Endothelial cell of umbilical vein (primary cell): Measurements from ENCODE around the gene ASB2. TPM values are rescaled to one million over a fixed set of nuclear protein-coding genes. Genes with fewer than 3 reads are reported as not detected.

Experiments used
- BruUV-seq: library from RNA; stranded (reverse); fragments of 400-500 nt; replicated peaks from 2 replicates; lab custom pipeline; 2021; lab: Mats Ljungman, UMichigan
- CTCF ChIA-PET: fragments of 300-600, 350-600 bp; sonication (Branson Sonifier 250); formaldehyde crosslinking; loops from one replicate; lab custom pipeline; 2021; ENCODE audit warnings: antibody characterized with exemption, inconsistent platforms; lab: Charles Lee
- POLR2A ChIA-PET: fragments of 300-600, 350-600 bp; sonication (Branson Sonifier 250); formaldehyde crosslinking; loops from one replicate; lab custom pipeline; 2021; ENCODE audit warnings: antibody characterized with exemption, inconsistent platforms; lab: Charles Lee
- DNase-seq: peaks from one replicate; pipeline ENCODE4 v3.0.0-alpha.2; 2011; ENCODE audit warnings: low read depth, low spot score
- FAIRE-seq: peaks from 2 replicates; lab custom pipeline; 2011; peaks lifted over from hg19 to GRCh38; lab: Jason Lieb, UNC
- H2AFZ ChIP-seq: 2 replicates; pipeline ENCODE4 v1.6.0; 2012; ENCODE audit warnings: low read depth, low read length, control low read depth, inconsistent platforms
- H3K27ac ChIP-seq: 2 replicates; pipeline ENCODE4 v1.5.1; 2011; ENCODE audit warnings: low read depth, mild to moderate bottlenecking, control low read depth, low read length, moderate library complexity; ENCODE audit not compliant: insufficient read depth
- H3K27me3 ChIP-seq, 2 experiments: 2 replicates each; pipeline versions ENCODE4 v1.6.0 to v1.6.1; 2011; ENCODE audit warnings: low read length in 2 of 2, mixed read lengths in 1 of 2; ENCODE audit not compliant: control insufficient read depth in 2 of 2, insufficient read depth in 2 of 2
- H3K36me3 ChIP-seq, 2 experiments: 2 replicates in 1 of 2; 3 replicates in 1 of 2; pipeline ENCODE4 v1.5.1; 2011; ENCODE audit warnings: low read length in 2 of 2, mild to moderate bottlenecking in 1 of 2, moderate library complexity in 1 of 2; ENCODE audit not compliant: control insufficient read depth in 2 of 2, insufficient read depth in 2 of 2; ENCODE audit errors: extremely low read depth in 1 of 2
- H3K4me1 ChIP-seq: 3 replicates; pipeline ENCODE4 v1.5.1; 2011; ENCODE audit warnings: mild to moderate bottlenecking, low read length; ENCODE audit not compliant: control insufficient read depth, insufficient read depth; ENCODE audit errors: extremely low read depth
- H3K4me2 ChIP-seq: 2 replicates; pipeline ENCODE4 v1.6.1; 2011; ENCODE audit warnings: low read length, control low read depth, mixed read lengths; ENCODE audit not compliant: insufficient read depth
- H3K4me3 ChIP-seq, 3 experiments: fragments of 200-600 bp in 1 of 3; sonication (generic), shearing (Covaris generic) in 1 of 3; replicated peaks in 1 of 3; 2 replicates each; pipeline ENCODE4 v1.5.1; 2011 to 2016; ENCODE audit warnings: control low read depth in 3 of 3, low read length in 3 of 3, mild to moderate bottlenecking in 2 of 3, inconsistent platforms in 1 of 3, low read depth in 1 of 3, moderate library complexity in 1 of 3; ENCODE audit not compliant: insufficient read depth in 1 of 3
- H3K79me2 ChIP-seq: 2 replicates; pipeline ENCODE4 v1.6.0; 2012; ENCODE audit warnings: low read length, inconsistent platforms; ENCODE audit not compliant: control insufficient read depth, insufficient read depth
- H3K9ac ChIP-seq: replicated peaks from 2 replicates; pipeline ENCODE3; 2011; ENCODE audit warnings: low read length, control low read depth; ENCODE audit not compliant: insufficient read depth; ENCODE audit errors: extremely low read depth
- H3K9me1 ChIP-seq: replicated peaks from 3 replicates; pipeline ENCODE4 v1.6.0; 2011; ENCODE audit warnings: mild to moderate bottlenecking, low read length; ENCODE audit not compliant: control insufficient read depth, insufficient read depth; ENCODE audit errors: extremely low read depth
- H3K9me3 ChIP-seq: replicated peaks from 2 replicates; pipeline ENCODE4 v1.5.1; 2012; ENCODE audit warnings: low read length, inconsistent platforms; ENCODE audit not compliant: control insufficient read depth, insufficient read depth
- H4K20me1 ChIP-seq: replicated peaks from 2 replicates; pipeline ENCODE3; 2011; ENCODE audit warnings: mild to moderate bottlenecking, low read length; ENCODE audit not compliant: control insufficient read depth, insufficient read depth; ENCODE audit errors: extremely low read depth
- CTCF ChIP-seq, 2 donors: IDR thresholded peaks; 1 replicate in 1 of 2; 2 replicates in 1 of 2; pipeline ENCODE4 v1.5.1; 2011; ENCODE audit warnings: low read length in 2 of 2, mild to moderate bottlenecking in 2 of 2, moderate library complexity in 2 of 2, control low read depth in 1 of 2, inconsistent platforms in 1 of 2, low read depth in 1 of 2; ENCODE audit not compliant: insufficient read depth in 1 of 2; ENCODE audit errors: extremely low read depth in 1 of 2
- EZH2 ChIP-seq: IDR thresholded peaks from 2 replicates; pipeline ENCODE4 v1.6.1; 2012; ENCODE audit warnings: borderline replicate concordance, low read depth, mild to moderate bottlenecking, moderate library complexity, low read length, inconsistent platforms; ENCODE audit not compliant: severe bottlenecking
- FOS ChIP-seq: IDR thresholded peaks from 2 replicates; pipeline ENCODE4 v1.6.1; 2011; ENCODE audit warnings: mild to moderate bottlenecking, low read length, moderate library complexity, borderline replicate concordance; ENCODE audit not compliant: insufficient read depth
- GATA2 ChIP-seq: IDR thresholded peaks from 2 replicates; pipeline ENCODE4 v1.7.0; 2011; ENCODE audit warnings: low read depth, mild to moderate bottlenecking, moderate library complexity, mixed read lengths, low read length; ENCODE audit not compliant: insufficient read length, insufficient read depth
- JUN ChIP-seq: IDR thresholded peaks from 2 replicates; pipeline ENCODE4 v1.6.1; 2011; ENCODE audit warnings: borderline replicate concordance, low read depth; ENCODE audit not compliant: insufficient read length, insufficient read depth
- MAX ChIP-seq: IDR thresholded peaks from 2 replicates; pipeline ENCODE4 v1.6.1; 2011; ENCODE audit not compliant: insufficient read depth, insufficient read length
- MYC ChIP-seq: IDR thresholded peaks from one replicate; pipeline ENCODE4 v1.6.1; 2011; ENCODE audit warnings: mild to moderate bottlenecking, low read depth, low read length
- POLR2A ChIP-seq: IDR thresholded peaks from 2 replicates; pipeline ENCODE4 v1.6.1; 2012; ENCODE audit warnings: low read depth, mild to moderate bottlenecking, control low read depth, low read length
- POLR2AphosphoS5 ChIP-seq: IDR thresholded peaks from 2 replicates; pipeline ENCODE4 v1.6.1; 2012; ENCODE audit warnings: low read depth, mild to moderate bottlenecking, control low read depth, low read length, moderate library complexity; ENCODE audit not compliant: insufficient read depth
- dilution Hi-C: fragments of 300-500 bp; cut with MboI; formaldehyde crosslinking; loops from one replicate; pipeline ENCODE4 v1.15.0; 2019; ENCODE audit warnings: low sequenced_read_pairs; ENCODE audit not compliant: extremely low pct_ligation_motif_present
- intact Hi-C: fragments of 100-400 bp; cut with micrococcal nuclease; formaldehyde crosslinking; loops from one replicate; pipeline ENCODE4 v1.10.0; 2022
- polyA plus RNA-seq, 4 experiments: library from polyadenylated mRNA; depleted of rRNA in 3 of 4; stranded (reverse) in 3 of 4; unstranded in 1 of 4; fragments of >200 nt; gene quantifications; 2 replicates each; pipeline versions ENCODE4 v1.2.1 to v1.2.3, GENCODE V29; 2011 to 2012; ENCODE audit warnings: missing spikeins in 1 of 4
- total RNA-seq: library from RNA; stranded (reverse); gene quantifications from 2 replicates; pipeline ENCODE4 v1.2.3, GENCODE V29; 2021

Gene ASB2
- total and polyA plus RNA-seq, 2 donors (not counting 3 experiments of a cell fraction or from before 2014, with no cell fraction given) = not detected

GRCh38 chr14:93903342-93904184 lies 72.8 kb downstream of the ASB2 start:
- TF ChIP-seq MYC (no peak), CTCF (IDR thresholded peaks at IDR 0.05; ENCODE audit: extremely low read depth in 1 of 2, insufficient read depth in 1 of 2, low read depth in 1 of 2, low read length in 2 of 2) (no peak), MAX (no peak), FOS (no peak), POLR2AphosphoS5 (no peak), JUN (no peak), EZH2 (no peak), POLR2A (no peak), GATA2 (no peak)
- Histone ChIP-seq H4K20me1 (no peaks in the 10 kb centered on the region), H3K36me3 (no peaks in the 10 kb centered on the region), H3K27ac (no peak overlapping the region), H2AFZ (no peak overlapping the region), H3K9ac (no peak overlapping the region), H3K9me3 (no peaks in the 10 kb centered on the region), H3K79me2 (no peaks in the 10 kb centered on the region), H3K4me1 (no peaks in the 10 kb centered on the region), H3K27me3 (no peaks in the 10 kb centered on the region), H3K4me3 (no peak overlapping the region), H3K9me1 (no peaks in the 10 kb centered on the region), H3K4me2 (no peak overlapping the region)
- ChIA-PET POLR2A (no interaction called here), CTCF (no interaction called here)
- dilution Hi-C loops (no loop called here), intact Hi-C loops (no loop called here)
- BruUV-seq = no TSS peak
- FAIRE-seq (no peak), DNase-seq (no peak)
